ENCODE data around the gene LEFTY2.
"Not testable (repeated sequence)": the region's sequence is repeated elsewhere in the genome, so short reads cannot be mapped to it uniquely, and the experiment has no call there.

LEFTY2 gene

GRCh38 chr1:225950905-225951497, 10.0 kb upstream of the LEFTY2 start:
- DNase-seq, result no peak

GRCh38 chr1:225949041-225949440, 8.0 kb upstream of the LEFTY2 start:
- no peak for DNase-seq

- no peak for DNase-seq
Measured at GRCh38 chr1:225946803-225947202, 5.8 kb upstream of the LEFTY2 start.

- no peak for DNase-seq
Measured at GRCh38 chr1:225946082-225946620, 5.1 kb upstream of the LEFTY2 start.

GRCh38 chr1:225945564-225945963, 4.5 kb upstream of the LEFTY2 start:
- DNase-seq, result no peak

GRCh38 chr1:225944951-225945350, 3.9 kb upstream of the LEFTY2 start:
- DNase-seq, result no peak

GRCh38 chr1:225944387-225944786, 3.4 kb upstream of the LEFTY2 start:
- no peak for DNase-seq

- no peak for DNase-seq
Measured at GRCh38 chr1:225943582-225943981, 2.6 kb upstream of the LEFTY2 start.

- no peak for DNase-seq
Measured at GRCh38 chr1:225942574-225942973, 1.6 kb upstream of the LEFTY2 start.

GRCh38 chr1:225941942-225942222, 862 bp upstream of the LEFTY2 start:
- no peak for DNase-seq

GRCh38 chr1:225940385-225941151, 452 bp downstream of the LEFTY2 start:
- DNase-seq, result no peak

GRCh38 chr1:225939939-225940310, 1.1 kb downstream of the LEFTY2 start:
- DNase-seq, result not testable (repeated sequence)

- DNase-seq, result not testable (repeated sequence)
Measured at GRCh38 chr1:225939097-225939938, 1.7 kb downstream of the LEFTY2 start.

- DNase-seq, result no peak
Measured at GRCh38 chr1:225937048-225937968, 3.7 kb downstream of the LEFTY2 start.

- DNase-seq, result no peak
Measured at GRCh38 chr1:225936523-225936922, 4.5 kb downstream of the LEFTY2 start.

- DNase-seq, result not testable (repeated sequence)
Measured at GRCh38 chr1:225936086-225936485, 4.9 kb downstream of the LEFTY2 start.

GRCh38 chr1:225934711-225935110, 6.3 kb downstream of the LEFTY2 start:
- no peak for DNase-seq

GRCh38 chr1:225933072-225933471, 7.9 kb downstream of the LEFTY2 start:
- no peak for DNase-seq

- DNase-seq, result no peak
Measured at GRCh38 chr1:225931270-225932136, 9.5 kb downstream of the LEFTY2 start.

- DNase-seq, result no peak
Measured at GRCh38 chr1:225930566-225930965, 10.5 kb downstream of the LEFTY2 start.

- not testable (repeated sequence) for DNase-seq
Measured at GRCh38 chr1:225929462-225929861, 11.6 kb downstream of the LEFTY2 start.
